HEK293T (cell line): ENCODE results near the gene ARID1B.

Source experiments
- CTCF ChIA-PET: fragments of 350-600 bp; formaldehyde crosslinking; extraction: SDS; loops from one replicate; lab custom pipeline; 2021; ENCODE audit warnings: antibody characterized with exemption, inconsistent platforms; lab: Yijun Ruan, JAX
- POLR2A ChIA-PET: fragments of 350-600 bp; formaldehyde crosslinking; extraction: SDS; loops from one replicate; lab custom pipeline; 2020; ENCODE audit warnings: antibody characterized with exemption, inconsistent platforms; lab: Yijun Ruan, JAX
- DNase-seq: peaks from one replicate; pipeline ENCODE4 v3.0.0; 2012; ENCODE audit warnings: mixed read lengths; ENCODE audit errors: extremely low spot score
- ARNT ChIP-seq: fragments of 450-650 bp; IDR thresholded peaks from 2 replicates; pipeline ENCODE4 v1.6.1; 2017; ENCODE audit warnings: mild to moderate bottlenecking
- BHLHE40 ChIP-seq: fragments of 450-650 bp; IDR thresholded peaks from 2 replicates; pipeline ENCODE4 v1.6.1; 2016; ENCODE audit warnings: mild to moderate bottlenecking, moderate library complexity, borderline replicate concordance
- CTBP1 ChIP-seq: fragments of 450-650 bp; IDR thresholded peaks from 2 replicates; pipeline ENCODE4 v1.6.1; 2016; ENCODE audit warnings: borderline replicate concordance
- ELF4 ChIP-seq: fragments of 450-650 bp; IDR thresholded peaks from 2 replicates; pipeline ENCODE4 v1.6.1; 2017; ENCODE audit warnings: antibody characterized with exemption
- FOXA1 ChIP-seq: fragments of 450-650 bp; IDR thresholded peaks from 2 replicates; pipeline ENCODE4 v1.6.1; 2016; ENCODE audit warnings: mild to moderate bottlenecking
- FOXK2 ChIP-seq: fragments of 450-650 bp; IDR thresholded peaks from 2 replicates; pipeline ENCODE4 v1.6.1; 2016; ENCODE audit warnings: mild to moderate bottlenecking
- FOXM1 ChIP-seq: fragments of 450-650 bp; IDR thresholded peaks from 2 replicates; pipeline ENCODE4 v1.6.1; 2017; ENCODE audit warnings: mild to moderate bottlenecking, borderline replicate concordance
- HDGF ChIP-seq: fragments of 450-650 bp; IDR thresholded peaks from 2 replicates; pipeline ENCODE4 v1.6.1; 2017; ENCODE audit warnings: antibody characterized with exemption, borderline replicate concordance
- L3MBTL2 ChIP-seq: fragments of 450-650 bp; conservative IDR thresholded peaks from 2 replicates; pipeline ENCODE4 v1.6.1; 2016; ENCODE audit warnings: mild to moderate bottlenecking
- LEF1 ChIP-seq: fragments of 450-650 bp; IDR thresholded peaks from 2 replicates; pipeline ENCODE4 v1.6.1; 2017; ENCODE audit warnings: mild to moderate bottlenecking, borderline replicate concordance
- NFRKB ChIP-seq: fragments of 450-650 bp; IDR thresholded peaks from 2 replicates; pipeline ENCODE4 v1.6.1; 2016; ENCODE audit warnings: mild to moderate bottlenecking, moderate library complexity
- SP1 ChIP-seq: fragments of 450-650 bp; IDR thresholded peaks from 2 replicates; pipeline ENCODE4 v1.6.1; 2017
- SUZ12 ChIP-seq: fragments of 450-650 bp; IDR thresholded peaks from 2 replicates; pipeline ENCODE4 v1.6.1; 2016; ENCODE audit warnings: mild to moderate bottlenecking
- TARDBP ChIP-seq: fragments of 450-650 bp; IDR thresholded peaks from 2 replicates; pipeline ENCODE4 v1.6.1; 2016
- ZNF384 ChIP-seq: fragments of 450-650 bp; IDR thresholded peaks from 2 replicates; pipeline ENCODE4 v1.6.1; 2016
- TF ChIP-seq, protein P1 (sequence below): fragments of 450-650 bp; IDR thresholded peaks from 2 replicates; pipeline ENCODE4 v1.6.1; 2016

The ARID1B gene

DNA sequence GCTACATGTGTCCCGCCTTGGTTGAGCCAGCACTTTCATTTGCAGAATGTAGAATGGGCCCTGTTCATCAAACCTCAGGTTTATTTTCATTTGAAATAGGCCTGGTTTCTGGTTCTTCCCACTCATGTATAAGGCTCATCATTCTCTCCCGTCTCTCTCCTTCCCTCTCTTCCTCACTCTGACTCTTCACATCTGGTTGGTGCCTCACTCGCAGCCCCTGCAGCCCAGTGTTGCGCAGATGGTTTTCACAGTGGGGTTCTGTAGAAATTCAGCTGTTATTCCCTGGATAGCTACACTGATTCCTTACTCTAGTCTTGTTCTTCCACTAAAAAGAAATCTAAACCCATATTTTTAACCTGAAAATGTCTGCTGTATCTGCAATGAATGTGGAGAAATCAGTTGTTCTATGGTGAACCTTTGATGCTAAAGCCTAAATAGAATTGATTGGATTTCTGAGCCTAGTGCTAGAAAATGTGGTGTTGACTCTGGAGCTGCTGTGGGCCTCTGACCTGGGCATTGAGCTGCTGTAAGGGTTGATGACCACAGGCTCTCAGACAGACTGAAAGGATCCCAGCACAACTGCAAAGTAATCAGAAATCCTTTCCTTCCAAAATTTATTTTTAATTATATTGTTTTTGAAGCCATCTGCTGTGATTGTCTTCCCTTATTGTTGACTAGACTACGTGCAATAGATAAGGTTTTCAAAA, 395.8 kb downstream of the ARID1B start:
- no peak for DNase-seq
- POLR2A ChIA-PET, result no interaction called here
- TF ChIP-seq SP1 (no peak), ZNF384 (no peak), BHLHE40 (no peak), SUZ12 (no peak), L3MBTL2 (no peak), LEF1 (no peak), FOXA1 (no peak), FOXK2 (no peak)
- CTCF ChIA-PET, result interaction anchor here (0.7 kb wide), 1 partner anchor 146 kb away, joined by 3 read pairs; no protein-coding TSS in a partner anchor

DNA sequence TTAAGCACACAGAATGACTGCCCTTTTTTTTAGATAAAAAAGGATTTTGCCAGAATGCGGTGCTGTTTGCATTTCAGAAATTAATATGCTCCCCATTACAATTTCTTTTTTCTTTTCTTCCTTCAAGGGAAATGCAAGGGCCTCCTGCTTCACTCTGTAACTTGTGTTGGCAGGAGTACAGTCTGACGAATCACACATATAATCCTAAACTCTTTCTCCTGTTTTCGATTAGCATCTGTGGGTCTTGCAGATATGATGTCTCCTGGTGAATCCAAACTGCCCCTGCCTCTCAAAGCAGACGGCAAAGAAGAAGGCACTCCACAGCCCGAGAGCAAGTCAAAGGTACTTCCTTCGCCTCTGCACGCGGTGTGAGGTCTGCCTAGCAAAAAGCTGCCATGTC, 396.6 kb downstream of the ARID1B start:
- no peak for TF ChIP-seq SUZ12
- no peak for TF ChIP-seq LEF1
- TF ChIP-seq, protein P1, sequence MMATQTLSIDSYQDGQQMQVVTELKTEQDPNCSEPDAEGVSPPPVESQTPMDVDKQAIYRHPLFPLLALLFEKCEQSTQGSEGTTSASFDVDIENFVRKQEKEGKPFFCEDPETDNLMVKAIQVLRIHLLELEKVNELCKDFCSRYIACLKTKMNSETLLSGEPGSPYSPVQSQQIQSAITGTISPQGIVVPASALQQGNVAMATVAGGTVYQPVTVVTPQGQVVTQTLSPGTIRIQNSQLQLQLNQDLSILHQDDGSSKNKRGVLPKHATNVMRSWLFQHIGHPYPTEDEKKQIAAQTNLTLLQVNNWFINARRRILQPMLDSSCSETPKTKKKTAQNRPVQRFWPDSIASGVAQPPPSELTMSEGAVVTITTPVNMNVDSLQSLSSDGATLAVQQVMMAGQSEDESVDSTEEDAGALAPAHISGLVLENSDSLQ, result no peak
- no peak for TF ChIP-seq NFRKB
- TF ChIP-seq FOXK2, result no peak
- no peak for TF ChIP-seq ARNT
- no peak for TF ChIP-seq TARDBP
- no peak for TF ChIP-seq ZNF384
- no peak for TF ChIP-seq FOXA1
- no peak for TF ChIP-seq L3MBTL2
- no peak for DNase-seq
- ChIA-PET POLR2A (no interaction called here), CTCF (interaction anchor here (0.7 kb wide), 1 partner anchor 145 kb away, joined by 3 read pairs; no protein-coding TSS in a partner anchor)

- no peak for TF ChIP-seq SUZ12
- no peak for TF ChIP-seq LEF1
- no peak for TF ChIP-seq ARNT
- TF ChIP-seq HDGF, result no peak
- TF ChIP-seq BHLHE40, result no peak
- no peak for TF ChIP-seq SP1
- TF ChIP-seq, protein P1, result no peak
- TF ChIP-seq NFRKB, result no peak
- no peak for TF ChIP-seq TARDBP
- no peak for TF ChIP-seq CTBP1
- no peak for TF ChIP-seq L3MBTL2
- no peak for TF ChIP-seq FOXK2
- no peak for TF ChIP-seq FOXA1
- no peak for TF ChIP-seq FOXM1
- no peak for DNase-seq
- ChIA-PET POLR2A (no interaction called here), CTCF (no interaction called here)
Observed at GRCh38 chr6:157174731-157175130, 397.6 kb downstream of the ARID1B start.

DNA sequence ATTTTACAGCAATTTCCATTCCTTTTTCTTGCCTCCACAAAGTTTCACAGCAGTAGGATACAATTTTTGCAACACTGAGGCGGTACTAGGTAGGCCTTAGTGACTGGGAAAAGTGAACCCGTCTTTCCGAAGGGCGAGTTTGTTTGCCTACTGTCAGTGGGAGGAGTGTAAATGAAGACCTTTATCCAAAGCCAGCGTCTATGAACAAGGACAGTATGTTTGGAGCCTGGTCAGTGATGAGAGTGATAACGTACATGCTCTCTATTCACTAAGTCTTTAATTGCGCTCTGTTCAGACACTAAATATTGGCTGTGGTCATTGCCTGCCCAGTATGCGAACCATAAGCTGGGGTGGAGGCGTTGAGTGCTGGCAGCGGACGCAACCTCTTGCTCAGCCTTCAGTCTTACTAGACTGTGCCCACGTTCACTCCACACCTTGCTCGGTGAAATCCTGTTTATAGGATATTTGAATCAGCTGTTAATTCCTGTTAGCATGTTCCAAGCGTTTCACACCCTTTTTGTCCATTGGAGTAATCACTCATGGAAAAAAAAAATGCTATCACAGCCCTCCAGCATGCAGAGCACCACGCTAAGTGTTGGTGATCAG, 400.7 kb downstream of the ARID1B start:
- CTCF ChIA-PET, result no interaction called here
- TF ChIP-seq TARDBP (no peak), FOXM1 (no peak), BHLHE40 (no peak), ARNT (no peak), SUZ12 (no peak), L3MBTL2 (no peak), HDGF (no peak), ELF4 (no peak), NFRKB (no peak), FOXK2 (no peak), FOXA1 (no peak), CTBP1 (no peak), ZNF384 (no peak), SP1 (no peak), LEF1 (no peak)
- TF ChIP-seq, protein P1, result no peak
- DNase-seq, result no peak
- POLR2A ChIA-PET, result no interaction called here

DNA sequence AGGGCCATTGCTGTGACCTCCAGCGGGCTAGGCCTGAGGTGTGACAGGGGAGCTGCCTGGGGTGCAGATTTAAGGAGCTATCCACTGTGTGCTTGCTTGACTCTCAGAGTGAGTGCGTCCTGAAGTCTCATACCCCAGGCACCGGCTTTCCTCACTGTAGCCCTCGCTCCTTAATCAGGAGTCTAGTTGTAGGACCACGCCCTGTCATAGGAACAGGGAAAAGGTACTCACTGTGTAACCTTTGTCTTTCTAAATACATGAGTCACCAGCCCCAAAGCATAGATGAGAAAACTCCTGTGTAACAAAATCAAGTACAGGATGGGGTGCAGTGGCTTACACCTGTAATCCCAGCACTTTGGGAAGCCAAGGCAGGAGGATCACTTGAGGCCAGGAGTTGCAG, 404.5 kb downstream of the ARID1B start:
- DNase-seq, result no peak
- CTCF ChIA-PET, result interaction anchor here (1.8 kb wide), 1 partner anchor 42 kb away, joined by 5 read pairs; no protein-coding TSS in a partner anchor
- TF ChIP-seq ZNF384 (no peak), L3MBTL2 (no peak), ARNT (no peak), TARDBP (no peak), ELF4 (no peak), FOXM1 (no peak), NFRKB (no peak), CTBP1 (no peak), LEF1 (no peak), BHLHE40 (no peak), SP1 (no peak), FOXA1 (no peak), FOXK2 (no peak)
- TF ChIP-seq, protein P1, result no peak

More for the DNA sequence above, 404.5 kb downstream of the ARID1B start:
- POLR2A ChIA-PET, result no interaction called here
